GM18520 (cell line): Measurements from ENCODE around the gene PSENEN.

ENCODE experiments used
- ATAC-seq: cut with Tn5 transposase; IDR thresholded peaks from one replicate; pipeline ENCODE4 v1.9.1; 2021; ENCODE audit not compliant: unreplicated experiment

PSENEN gene

GRCh38 chr19:35750167-35750566, 4.7 kb downstream of the PSENEN start:
- ATAC-seq = no peak

GRCh38 chr19:35751839-35752745, 6.6 kb downstream of the PSENEN start:
- no peak for ATAC-seq

- ATAC-seq = no peak
Measured at GRCh38 chr19:35752746-35753350, 7.4 kb downstream of the PSENEN start.

- no peak for ATAC-seq
Measured at GRCh38 chr19:35753634-35754369, 8.4 kb downstream of the PSENEN start.

DNA sequence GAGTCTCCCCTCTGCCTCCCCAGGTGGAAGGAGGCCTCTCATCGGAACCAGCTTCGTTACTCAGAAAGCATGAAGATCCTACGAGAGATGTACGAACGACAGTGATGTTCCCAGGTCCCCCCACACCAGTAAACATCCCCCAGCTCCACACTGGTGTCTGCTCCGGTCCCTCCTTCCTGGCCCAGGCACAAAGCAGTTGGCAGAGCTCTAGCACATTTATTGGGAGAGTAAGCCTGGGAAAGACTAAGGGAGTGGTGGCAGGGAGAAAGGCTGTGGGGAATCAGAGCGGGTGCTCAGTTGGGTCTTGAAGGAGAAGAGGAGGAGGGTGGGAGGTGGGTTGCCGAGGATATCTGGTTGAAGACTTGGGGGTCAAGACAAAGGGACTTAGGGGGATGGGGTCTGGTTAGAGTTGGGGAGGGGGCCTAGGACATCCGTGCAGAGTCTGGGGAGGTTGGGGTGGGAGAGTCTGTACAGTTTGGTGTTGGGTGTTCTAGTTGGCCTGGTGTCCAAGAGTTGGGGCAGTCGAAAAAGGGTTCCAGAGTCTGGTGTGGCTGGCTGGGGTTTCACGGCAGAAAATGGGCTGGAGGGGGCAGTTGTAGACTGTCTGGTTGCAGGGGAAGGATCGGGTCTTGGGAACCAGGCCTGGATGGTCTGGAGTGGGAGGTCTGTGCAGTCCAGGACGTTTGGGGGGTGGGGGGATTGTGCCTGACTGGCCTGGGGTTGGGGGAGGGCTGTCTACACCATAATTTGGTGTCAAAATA, 9.1 kb downstream of the PSENEN start:
- ATAC-seq = no peak

- ATAC-seq = no peak
Measured at GRCh38 chr19:35755131-35755549, 9.7 kb downstream of the PSENEN start.

GRCh38 chr19:35755550-35756376, 10.3 kb downstream of the PSENEN start:
- no peak for ATAC-seq

DNA sequence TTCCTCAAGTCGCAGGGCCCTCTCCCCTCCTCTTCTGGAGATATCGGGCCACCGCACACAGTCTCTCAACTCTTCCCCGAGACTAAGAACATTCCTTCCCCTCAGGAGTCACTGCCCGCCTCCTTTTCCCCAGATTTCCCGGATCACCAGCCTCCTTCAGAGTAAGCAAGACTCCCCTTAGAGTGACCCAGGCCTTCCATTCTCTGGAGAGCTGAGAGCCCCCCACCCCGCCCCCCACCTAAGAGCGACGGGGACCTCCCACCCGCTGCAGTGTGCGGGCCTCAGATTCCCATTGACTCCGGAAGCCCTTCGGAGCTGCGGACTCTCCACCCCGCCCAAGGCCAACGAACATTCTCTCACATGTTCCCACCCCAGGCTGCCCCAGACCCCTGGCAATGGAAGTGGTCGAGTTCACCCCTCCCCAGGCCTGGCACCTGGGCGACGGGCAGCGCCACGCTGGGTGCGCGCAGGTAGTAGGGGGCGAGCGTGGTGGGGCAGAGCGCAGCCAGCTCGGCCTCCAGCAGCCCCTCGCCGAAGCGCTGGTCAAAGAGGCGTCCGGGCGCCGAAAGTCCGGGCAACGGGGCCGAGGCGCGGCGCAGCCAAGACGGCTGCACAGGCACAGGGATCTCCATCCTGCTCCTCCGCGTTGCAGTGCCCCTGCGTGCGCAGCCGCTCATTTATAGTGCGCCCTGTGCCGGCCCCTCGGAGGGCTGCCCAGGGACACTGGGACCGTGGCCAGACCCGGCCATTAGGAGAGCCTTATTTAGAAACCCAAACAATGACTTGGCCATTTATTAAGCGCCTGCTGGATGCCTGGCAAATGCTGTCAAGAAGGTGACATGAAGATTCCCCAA, 11.2 kb downstream of the PSENEN start, which contains the start of gene HSPB6:
TSS of gene HSPB6 (minus strand) at position 653 of the 854 bp plus-strand sequence. CDS start at position 632, 21 bp downstream.
- no peak for ATAC-seq

DNA sequence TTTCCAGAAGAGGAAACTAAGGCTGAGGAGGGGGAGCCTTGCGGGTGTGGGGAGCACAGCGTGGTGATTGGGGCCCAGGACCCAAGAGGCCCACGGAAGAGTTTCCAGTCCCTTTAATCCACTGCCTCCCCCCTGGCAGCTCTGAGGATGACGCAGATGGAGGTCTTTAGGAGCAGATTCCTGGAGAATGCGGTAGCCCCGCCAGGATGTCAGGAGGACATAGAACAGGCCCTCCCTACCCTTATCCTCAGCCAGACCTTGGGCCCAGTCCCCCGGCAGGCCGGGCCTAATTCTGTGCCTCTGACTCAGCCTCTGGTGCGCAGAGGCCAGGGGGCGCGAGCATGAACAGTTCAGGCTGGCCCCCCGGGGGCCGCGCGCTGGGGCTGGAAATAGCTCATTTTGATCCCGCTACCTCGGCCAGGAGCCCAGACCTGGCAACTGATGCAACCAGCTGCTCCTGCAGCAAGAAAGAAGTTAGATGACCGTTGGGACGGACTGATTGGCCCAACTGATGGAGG, 11.8 kb downstream of the PSENEN start:
- ATAC-seq = no peak

DNA sequence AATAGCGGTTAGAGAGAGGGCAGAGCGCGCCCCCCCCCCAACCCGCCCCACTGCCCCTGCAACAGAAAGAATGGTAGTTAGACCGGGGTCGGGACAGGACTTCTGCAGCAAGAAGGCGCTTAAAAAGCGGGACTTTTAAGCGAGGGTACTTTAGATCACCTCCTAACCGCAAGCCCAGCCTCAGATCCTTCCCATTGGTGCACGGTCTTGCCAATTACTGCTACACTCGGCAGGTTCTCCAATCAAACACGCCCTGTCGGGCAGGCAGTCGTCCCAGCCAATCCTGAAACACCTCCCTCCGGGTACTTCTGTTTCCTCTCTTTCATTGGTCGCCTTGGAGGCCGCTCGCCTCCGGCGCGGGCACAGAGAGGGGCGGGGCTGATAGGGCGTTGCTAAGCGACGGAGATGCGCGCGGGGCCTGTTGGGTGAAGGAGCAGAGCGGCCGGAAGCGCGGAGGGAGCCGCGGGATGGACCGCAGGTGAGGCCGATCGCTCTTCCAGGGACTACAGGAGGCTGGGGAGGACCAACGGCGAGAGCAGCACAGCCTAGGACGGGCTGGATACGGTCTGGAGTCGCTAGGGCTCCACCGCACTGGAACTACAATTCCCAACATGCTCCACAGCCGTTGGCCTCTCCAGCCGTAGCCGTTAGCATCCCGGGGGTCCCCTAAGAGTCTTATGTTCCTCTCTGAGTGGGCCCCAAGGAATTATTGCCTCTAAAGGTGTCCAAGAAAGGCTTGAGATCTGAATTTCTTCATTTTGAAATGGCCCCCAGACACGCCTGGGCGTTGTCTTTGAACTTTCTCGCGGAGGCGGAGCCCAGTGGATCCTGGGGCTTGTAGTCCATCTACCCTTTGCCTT, 12.5 kb downstream of the PSENEN start, which contains the start of gene PROSER3:
TSS of gene PROSER3 (plus strand) at position 428 of the 860 bp plus-strand sequence. CDS start at position 468, 40 bp downstream.
- ATAC-seq = peak; percentile 98

- ATAC-seq = no peak
Measured at GRCh38 chr19:35759697-35760096, 14.2 kb downstream of the PSENEN start.

DNA sequence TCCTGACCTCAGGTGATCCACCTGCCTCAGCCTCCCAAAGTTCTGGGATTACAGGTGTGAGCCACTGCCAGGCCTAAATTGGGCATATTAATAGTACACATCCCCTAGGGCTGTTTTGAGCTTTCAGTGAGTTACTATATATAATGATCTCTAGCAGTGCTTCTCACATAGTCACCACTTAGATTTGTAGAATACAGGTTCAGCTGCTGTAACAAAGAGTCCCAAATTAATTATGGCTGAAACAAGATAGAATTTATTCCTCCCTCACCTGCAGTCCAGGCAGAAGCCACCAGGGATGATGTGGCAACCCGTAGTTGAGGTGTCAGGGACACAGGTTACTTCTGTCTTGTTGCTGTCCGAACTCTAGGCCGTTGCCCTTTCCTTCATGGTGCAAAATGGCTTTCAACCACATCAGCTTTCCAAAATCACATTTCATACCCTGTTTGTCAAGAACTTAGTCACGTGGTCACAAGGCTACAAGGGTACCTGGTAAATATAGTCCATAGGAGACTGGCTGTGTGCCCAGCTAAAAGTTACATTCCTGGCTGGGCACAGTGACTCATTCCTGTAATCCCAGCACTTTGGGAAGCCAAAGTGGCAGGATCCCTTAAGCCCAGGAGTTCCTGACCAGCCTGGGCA, 15.4 kb downstream of the PSENEN start:
- ATAC-seq = no peak

DNA sequence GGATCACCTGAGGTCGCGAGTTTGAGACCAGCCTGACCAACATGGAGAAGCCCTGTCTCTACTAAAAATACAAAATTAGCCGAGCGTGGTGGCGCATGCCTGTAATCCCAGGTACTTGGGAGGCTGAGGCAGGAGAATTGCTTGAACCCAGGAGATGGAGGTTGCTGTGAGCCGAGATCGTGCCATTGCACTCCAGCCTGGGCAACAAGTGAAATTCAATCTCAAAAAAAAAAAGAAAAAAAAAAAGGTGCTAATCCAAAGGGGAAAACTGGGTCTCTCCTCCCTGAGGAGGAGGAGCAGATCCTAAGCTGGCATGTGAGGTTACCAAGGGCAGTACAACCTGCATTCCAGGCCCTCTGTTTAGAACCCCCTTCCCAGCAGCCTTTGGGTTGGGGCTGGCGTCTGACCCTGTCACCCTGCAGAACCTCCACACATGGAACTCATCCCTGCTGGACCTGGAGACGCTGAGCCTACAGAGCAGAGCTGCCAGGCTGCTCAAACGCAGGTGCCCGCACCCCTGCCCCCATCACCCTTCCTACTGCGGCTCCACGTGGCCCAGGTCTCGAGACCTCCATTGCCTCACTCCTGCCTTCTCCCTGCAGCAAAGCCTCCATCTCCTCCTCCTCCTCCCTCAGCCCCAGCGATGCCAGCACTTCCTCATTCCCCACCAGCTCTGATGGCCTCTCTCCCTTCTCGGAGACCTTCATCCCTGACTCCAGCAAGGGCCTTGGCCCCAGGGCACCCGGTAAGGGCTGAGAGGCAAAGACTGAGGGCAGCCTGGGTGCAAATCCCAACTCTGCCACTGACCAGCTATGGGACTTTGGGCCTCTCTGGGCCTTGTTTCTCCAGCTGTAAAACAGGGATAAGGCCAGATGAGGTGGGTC, 19.2 kb downstream of the PSENEN start:
- no peak for ATAC-seq

- ATAC-seq = no peak
Measured at GRCh38 chr19:35766571-35767104, 21.2 kb downstream of the PSENEN start.

- ATAC-seq = no peak
Measured at GRCh38 chr19:35767288-35768081, 22.0 kb downstream of the PSENEN start.
